K562 (cell line): ENCODE data around the gene GGA3. TPM values are rescaled to one million over a fixed set of nuclear protein-coding genes. Genes with fewer than 3 reads are reported as not detected.

Source experiments
- ATAC-seq: fragments of 200-7000 bp; cut with Tn5 transposase; 3 replicates; pipeline ENCODE4 v1.9.1; 2020; ENCODE audit warnings: moderate library complexity
- BruUV-seq: library from RNA; stranded (reverse); fragments of 400-500 nt; replicated peaks from 2 replicates; lab custom pipeline; 2021; lab: Mats Ljungman, UMichigan
- CTCF ChIA-PET: fragments of 300-600 bp; formaldehyde crosslinking; extraction: SDS; loops from one replicate; lab custom pipeline; 2021; ENCODE audit warnings: low intra/inter-chr PET ratio; lab: Yijun Ruan, JAX
- POLR2A ChIA-PET: fragments of 300-600, 350-650 bp; sonication (Branson Sonifier 250); formaldehyde crosslinking; extraction: SDS; loops from one replicate; lab custom pipeline; 2021; ENCODE audit warnings: antibody characterized with exemption, inconsistent platforms; lab: Yijun Ruan, JAX
- DNase-seq, 4 experiments: peaks; one replicate each; pipeline versions ENCODE4 v3.0.0 to v3.0.0-alpha.2; 2011 to 2018; ENCODE audit warnings: low spot score in 3 of 4, mixed read lengths in 3 of 4; ENCODE audit errors: extremely low read depth in 1 of 4
- FAIRE-seq: peaks from 2 replicates; lab custom pipeline; 2011; peaks lifted over from hg19 to GRCh38; lab: Jason Lieb, UNC
- H2AFZ ChIP-seq: 2 replicates; pipeline ENCODE4 v1.6.0; 2011; ENCODE audit warnings: low read depth, low read length, control low read depth, inconsistent platforms
- H3K27ac ChIP-seq: fragments of 200-600 bp; 3 replicates; pipeline ENCODE4 v1.8.0; 2011; ENCODE audit warnings: low read depth, mild to moderate bottlenecking, control low read depth, inconsistent platforms, low read length, moderate library complexity, mixed read lengths; ENCODE audit errors: extremely low read depth
- H3K27me3 ChIP-seq, 2 experiments: fragments of 300-600 bp in 1 of 2; 2 replicates in 1 of 2; 3 replicates in 1 of 2; pipeline versions ENCODE4 v1.6.0 to v1.8.0; 2011; ENCODE audit warnings: inconsistent platforms in 2 of 2, low read length in 2 of 2, mild to moderate bottlenecking in 1 of 2, mixed read lengths in 1 of 2, moderate library complexity in 1 of 2; ENCODE audit not compliant: control insufficient read depth in 2 of 2, insufficient read depth in 2 of 2
- H3K36me3 ChIP-seq: fragments of 300-600 bp; 3 replicates; pipeline ENCODE4 v1.8.0; 2011; ENCODE audit warnings: mild to moderate bottlenecking, low read length, inconsistent platforms; ENCODE audit not compliant: control insufficient read depth, insufficient read depth
- H3K4me1 ChIP-seq, 2 experiments: fragments of 200-600 bp in 1 of 2; replicated peaks in 1 of 2; 2 replicates in 1 of 2; 3 replicates in 1 of 2; pipeline versions ENCODE4 v1.5.1 to v1.8.0; 2011; ENCODE audit warnings: inconsistent platforms in 2 of 2, low read length in 2 of 2, mild to moderate bottlenecking in 1 of 2, mixed read lengths in 1 of 2, moderate library complexity in 1 of 2; ENCODE audit not compliant: control insufficient read depth in 2 of 2, insufficient read depth in 2 of 2
- H3K4me2 ChIP-seq: 2 replicates; pipeline ENCODE4 v1.6.1; 2011; ENCODE audit warnings: low read length, control low read depth, inconsistent platforms, mixed read lengths; ENCODE audit not compliant: insufficient read depth
- H3K4me3 ChIP-seq: fragments of 200-600 bp; sonication (generic), shearing (Covaris generic); 2 replicates; pipeline ENCODE4 v1.5.1; 2016; ENCODE audit warnings: control low read depth, inconsistent platforms
- H3K79me2 ChIP-seq: fragments of 200-600 bp; 3 replicates; pipeline ENCODE4 v1.8.0; 2011; ENCODE audit warnings: low read length, inconsistent platforms; ENCODE audit not compliant: control insufficient read depth, insufficient read depth
- H3K9ac ChIP-seq, 2 experiments: 2 replicates each; pipeline versions ENCODE4 v1.6.0 to v1.6.1; 2011; ENCODE audit warnings: low read depth in 2 of 2, low read length in 2 of 2, control low read depth in 1 of 2, inconsistent platforms in 1 of 2, mild to moderate bottlenecking in 1 of 2, mixed read lengths in 1 of 2; ENCODE audit not compliant: insufficient read depth in 1 of 2
- H3K9me1 ChIP-seq: one replicate; pipeline ENCODE4 v1.6.0; 2011; ENCODE audit warnings: inconsistent platforms, mild to moderate bottlenecking, low read length, moderate library complexity; ENCODE audit not compliant: control insufficient read depth, insufficient read depth
- H3K9me3 ChIP-seq: replicated peaks from 2 replicates; pipeline ENCODE4 v1.5.1; 2011; ENCODE audit warnings: low read depth, low read length, inconsistent platforms; ENCODE audit not compliant: control insufficient read depth, insufficient read depth
- H4K20me1 ChIP-seq: replicated peaks from 2 replicates; pipeline ENCODE4 v1.6.1; 2011; ENCODE audit warnings: low read length, inconsistent platforms, mixed read lengths; ENCODE audit not compliant: control insufficient read depth, insufficient read depth
- ARID2 ChIP-seq: fragments of 450-650 bp; IDR thresholded peaks from 2 replicates; pipeline ENCODE4 v1.6.1; 2017; ENCODE audit warnings: antibody characterized with exemption, mild to moderate bottlenecking
- CREB3L1 ChIP-seq: fragments of 450-650 bp; IDR thresholded peaks from 2 replicates; pipeline ENCODE4 v1.6.1; 2014; ENCODE audit warnings: low read depth, mild to moderate bottlenecking, moderate library complexity, borderline replicate concordance
- FOXJ2 ChIP-seq: fragments of 200-800 bp; sonication (Bioruptor generic); IDR thresholded peaks from 2 replicates; pipeline ENCODE4 v1.6.1; 2016; ENCODE audit warnings: missing genetic modification characterization, missing compliant biosample characterization
- MAZ ChIP-seq, 2 experiments: fragments of 450-650 bp in 1 of 2; sonication (generic) in 1 of 2; formaldehyde crosslinking; IDR thresholded peaks in 1 of 2; conservative IDR thresholded peaks in 1 of 2; 2 replicates each; pipeline versions ENCODE4 v1.4.0 to v1.5.0; 2020; ENCODE audit warnings: mild to moderate bottlenecking in 1 of 2, missing genetic modification reagents in 1 of 2
- SOX6 ChIP-seq: fragments of 450-650 bp; IDR thresholded peaks from 2 replicates; pipeline ENCODE4 v1.6.1; 2014; ENCODE audit warnings: mild to moderate bottlenecking
- SP1 ChIP-seq: sonication (generic); formaldehyde crosslinking; IDR thresholded peaks from 2 replicates; pipeline ENCODE4 v1.8.1; 2022; ENCODE audit warnings: mild to moderate bottlenecking, missing genetic modification reagents
- SRSF3 ChIP-seq: fragments of 200-400 bp; formaldehyde crosslinking; IDR thresholded peaks from 2 replicates; pipeline ENCODE4 v1.6.1; 2016; ENCODE audit warnings: mild to moderate bottlenecking, low read length, moderate library complexity; ENCODE audit not compliant: insufficient read depth
- ZFP91 ChIP-seq: sonication (generic); formaldehyde crosslinking; IDR thresholded peaks from 2 replicates; pipeline ENCODE4 v1.8.0; 2022; ENCODE audit warnings: mild to moderate bottlenecking, missing genetic modification reagents
- WGBS: fragments of 100-300 bp; shearing (Covaris generic); methylation state at CpG from one replicate; pipeline ENCODE4 v1.1.6; 2016; ENCODE audit warnings: low coverage, mixed read lengths; ENCODE audit not compliant: insufficient coverage; ENCODE audit errors: missing lambda C conversion rate; 5-methylcytosine and 5-hydroxymethylcytosine counted together
- in situ Hi-C: fragments of 300-500 bp; cut with MboI; formaldehyde crosslinking; loops from 4 replicates; pipeline ENCODE4 v1.15.0; 2018; ENCODE audit warnings: inconsistent platforms, mixed read lengths
- intact Hi-C: fragments of 100-400 bp; cut with micrococcal nuclease; formaldehyde crosslinking; loops from 2 replicates; pipeline ENCODE4 v1.14.2; 2022
- polyA plus RNA-seq, 8 experiments: library from polyadenylated mRNA; depleted of rRNA in 4 of 8; stranded (reverse) in 5 of 8; unstranded in 3 of 8; fragments of >200 nt; fragmentation: Nextera tagmentation in 2 of 8; fragmentation: Illumina TruSeq in 1 of 8; extraction: Ambion mirVana in 2 of 8; extraction: Trizol in 1 of 8; gene quantifications; 2 replicates each; pipeline versions ENCODE4 v1.2.1 to v1.2.3, GENCODE V29; 2011 to 2014; ENCODE audit warnings: inconsistent platforms in 1 of 8, missing spikeins in 1 of 8
- total RNA-seq, 7 experiments: library from RNA; depleted of rRNA in 6 of 7; stranded (reverse); fragments of >200 nt in 6 of 7; fragmentation: Illumina TruSeq in 2 of 7; extraction: Trizol in 2 of 7; gene quantifications; 2 replicates each; pipeline versions ENCODE4 v1.2.1 to v1.2.3, GENCODE V29; 2011 to 2021; ENCODE audit warnings: low replicate concordance in 1 of 7
- TF ChIP-seq, protein P1 (sequence below): fragments of 200-800 bp; sonication (Bioruptor generic); IDR thresholded peaks from 2 replicates; pipeline ENCODE4 v1.6.1; 2017; ENCODE audit warnings: missing genetic modification characterization, missing compliant biosample characterization

Gene GGA3
- total and polyA plus RNA-seq, 9 of the 15 experiments (the other 6 are each of a cell fraction or from before 2014, with no cell fraction given): 5.7 to 64.9 (median 25.4) TPM

- H3K9ac ChIP-seq: no peak overlapping the region
- H3K27me3 ChIP-seq: no peaks in the 10 kb centered on the region
- H4K20me1 ChIP-seq: no peaks in the 10 kb centered on the region
- H3K27ac ChIP-seq: no peak overlapping the region
- H3K4me2 ChIP-seq: no peak overlapping the region
- peaks cover 8% of the 10 kb centered on the region for H3K79me2 ChIP-seq
- ATAC-seq: no peak
- BruUV-seq: no TSS peak
- in situ Hi-C loops (no loop called here), intact Hi-C loops (loop anchor here (5.0 kb wide), 2 partner anchors 48 to 163 kb away; partner anchors contain the start of gene JPT1)
- H3K9me3 ChIP-seq: no peaks in the 10 kb centered on the region
- peaks cover 0 to 4% of the 10 kb centered on the region in 2 experiments; a peak in 1 of 5 replicates for H3K4me1 ChIP-seq
- FAIRE-seq: no peak
- no peak overlapping the region for H3K4me3 ChIP-seq
- POLR2A ChIA-PET: interaction anchor here (0.6 to 3.3 kb wide), 5 partner anchors 11 to 101 kb away, joined by 4 to 14 read pairs (median 6); partner anchors contain the start of gene SUMO2
- no peaks in the 10 kb centered on the region for H3K36me3 ChIP-seq
- DNase-seq: no peak
- H2AFZ ChIP-seq: no peak overlapping the region
- TF ChIP-seq SP1 (CRISPR knock-in tag): no peak
- no peak for TF ChIP-seq FOXJ2 (tag)
- no peak for TF ChIP-seq SRSF3
- no peaks in the 10 kb centered on the region for H3K9me1 ChIP-seq
- 71% methylated on average over 6 of the region's 6 CpGs for WGBS
- CTCF ChIA-PET: interaction anchor here (2.1 to 2.5 kb wide), 2 partner anchors 28 to 86 kb away, joined by 6 to 33 read pairs; no protein-coding TSS in a partner anchor
These were observed 61.4 kb downstream of the GGA3 start for GRCh38 chr17:75199886-75200618.

DNA sequence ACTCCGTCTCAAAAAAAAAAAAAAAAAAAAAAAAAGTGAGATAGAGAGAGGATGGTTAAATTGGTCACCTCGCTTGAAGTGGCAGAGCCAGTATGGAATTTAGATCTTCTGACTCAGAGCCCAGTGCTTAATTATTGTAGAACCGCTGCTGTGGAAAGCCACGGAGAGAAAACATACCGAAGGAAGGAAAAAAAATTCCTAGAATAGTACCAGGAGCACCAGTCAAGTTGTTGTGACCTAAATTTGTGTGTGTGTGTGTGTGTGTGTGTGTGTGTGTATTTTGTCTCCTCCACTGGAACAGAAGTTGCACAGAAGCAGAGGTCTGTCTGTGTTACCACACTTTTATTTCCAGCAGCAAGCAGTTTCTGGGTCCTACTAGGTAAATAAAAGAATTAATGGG, 66.5 kb downstream of the GGA3 start:
- H3K4me1 ChIP-seq: peaks cover 2 to 4% of the 10 kb centered on the region in 2 experiments; a peak in 1 of 5 replicates
- H2AFZ ChIP-seq: no peak overlapping the region
- no peaks in the 10 kb centered on the region for H3K79me2 ChIP-seq
- H3K9me3 ChIP-seq: no peaks in the 10 kb centered on the region
- no TSS peak for BruUV-seq
- no peak overlapping the region for H3K4me2 ChIP-seq
- H3K36me3 ChIP-seq: no peaks in the 10 kb centered on the region
- ChIA-PET CTCF (interaction anchor here (0.6 kb wide), 1 partner anchor 10 kb away, joined by 3 read pairs; no protein-coding TSS in a partner anchor), POLR2A (no interaction called here)
- H3K9ac ChIP-seq: no peak overlapping the region
- FAIRE-seq (no peak), ATAC-seq (no peak), DNase-seq (no peak)
- 87% methylated on average over 3 of the region's 5 CpGs for WGBS
- in situ Hi-C loops: no loop called here
- H3K9me1 ChIP-seq: no peaks in the 10 kb centered on the region
- no peaks in the 10 kb centered on the region for H4K20me1 ChIP-seq
- no peak overlapping the region for H3K4me3 ChIP-seq
- no peak overlapping the region for H3K27ac ChIP-seq
- H3K27me3 ChIP-seq: no peaks in the 10 kb centered on the region
- intact Hi-C loops: no loop called here
- TF ChIP-seq ZFP91 (CRISPR knock-in tag): no peak
- TF ChIP-seq, protein P1, sequence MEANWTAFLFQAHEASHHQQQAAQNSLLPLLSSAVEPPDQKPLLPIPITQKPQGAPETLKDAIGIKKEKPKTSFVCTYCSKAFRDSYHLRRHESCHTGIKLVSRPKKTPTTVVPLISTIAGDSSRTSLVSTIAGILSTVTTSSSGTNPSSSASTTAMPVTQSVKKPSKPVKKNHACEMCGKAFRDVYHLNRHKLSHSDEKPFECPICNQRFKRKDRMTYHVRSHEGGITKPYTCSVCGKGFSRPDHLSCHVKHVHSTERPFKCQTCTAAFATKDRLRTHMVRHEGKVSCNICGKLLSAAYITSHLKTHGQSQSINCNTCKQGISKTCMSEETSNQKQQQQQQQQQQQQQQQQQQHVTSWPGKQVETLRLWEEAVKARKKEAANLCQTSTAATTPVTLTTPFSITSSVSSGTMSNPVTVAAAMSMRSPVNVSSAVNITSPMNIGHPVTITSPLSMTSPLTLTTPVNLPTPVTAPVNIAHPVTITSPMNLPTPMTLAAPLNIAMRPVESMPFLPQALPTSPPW (CRISPR knock-in tag): no peak
- TF ChIP-seq MAZ (CRISPR knock-in tag; conservative IDR thresholded peaks at IDR 0.05 in 1 of 2, IDR thresholded peaks at IDR 0.05 in 1 of 2): no peak
- no peak for TF ChIP-seq CREB3L1
- no peak for TF ChIP-seq SOX6
- TF ChIP-seq ARID2: no peak
